Upper lobe of left lung (tissue), 6 donors: ENCODE measurements around the gene CEP120. TPM values are rescaled to one million over a fixed set of nuclear protein-coding genes. Genes with fewer than 3 reads are reported as not detected.

Source experiments
- ATAC-seq, 2 donors: fragments of 200-7000 bp; cut with Tn5 transposase; one replicate each; pipeline ENCODE4 v1.9.1; 2022; ENCODE audit warnings: mild to moderate bottlenecking in 2 of 2, moderate library complexity in 2 of 2; ENCODE audit not compliant: low FRiP score in 2 of 2
- DNase-seq, 2 donors: peaks; one replicate each; pipeline ENCODE4 v3.0.0-alpha.2; 2019 to 2020
- H3K27ac ChIP-seq, 4 donors: fragments of 200-600 bp; sonication (generic); one replicate each; pipeline ENCODE4 v1.5.1; 2016 to 2019
- H3K27me3 ChIP-seq, 4 donors: fragments of 200-600 bp; sonication (generic); one replicate each; pipeline ENCODE4 v1.5.1; 2017 to 2019
- H3K36me3 ChIP-seq, 4 donors: fragments of 200-600 bp; sonication (generic); one replicate each; pipeline ENCODE4 v1.5.1; 2016 to 2019
- H3K4me1 ChIP-seq, 4 donors: fragments of 200-600 bp; sonication (generic); one replicate each; pipeline ENCODE4 v1.5.1; 2018 to 2019
- H3K4me3 ChIP-seq, 4 donors: fragments of 200-600 bp; sonication (generic); one replicate each; pipeline ENCODE4 v1.5.1; 2017 to 2019; ENCODE audit warnings: mild to moderate bottlenecking in 2 of 4, moderate library complexity in 1 of 4
- H3K9me3 ChIP-seq, 4 donors: fragments of 200-600 bp; sonication (generic); one replicate each; pipeline ENCODE4 v1.5.1; 2018 to 2019
- CTCF ChIP-seq, 6 experiments: fragments of 450-650 bp in 4 of 6; fragments of 200-600 bp in 2 of 6; sonication (generic) in 2 of 6; IDR thresholded peaks; one replicate each; pipeline ENCODE4 v1.5.1; 2016 to 2019; ENCODE audit warnings: antibody characterized with exemption in 6 of 6
- EP300 ChIP-seq, 4 donors: sonication (generic); formaldehyde crosslinking; IDR thresholded peaks; one replicate each; pipeline ENCODE4 v1.5.1; 2017; ENCODE audit warnings: antibody characterized with exemption in 4 of 4, control low read depth in 2 of 4
- POLR2A ChIP-seq, 4 donors: fragments of 450-650 bp; IDR thresholded peaks; one replicate each; pipeline ENCODE4 v1.5.1; 2016 to 2017; ENCODE audit warnings: antibody characterized with exemption in 4 of 4, mild to moderate bottlenecking in 2 of 4
- POLR2AphosphoS5 ChIP-seq, 2 donors: sonication (generic); formaldehyde crosslinking; IDR thresholded peaks; one replicate each; pipeline ENCODE4 v1.5.1; 2017; ENCODE audit warnings: antibody characterized with exemption in 2 of 2
- WGBS, 2 donors: methylation state at CpG; one replicate each; pipeline ENCODE4 v1.1.5; 2017 to 2018; 5-methylcytosine and 5-hydroxymethylcytosine counted together
- total RNA-seq, 6 donors: library from RNA; depleted of rRNA in 4 of 6; stranded (reverse); fragments of >200 nt in 4 of 6; gene quantifications; one replicate each; pipeline versions ENCODE4 v1.1.0 to v1.2.1, GENCODE V29; 2016 to 2021
- donor health status: DM: no; HTN: no; CAD: no; lungs with moderate emphysema.
- donor health status: DM: no; HTN: yes; CAD: no; lungs with severe emphysema.

CEP120 gene
- total RNA-seq, 6 donors from 2014 or later = 13.2 to 43.0 (median 22.1) TPM

- Histone ChIP-seq H3K27me3 (no peaks in the 10 kb centered on the region), H3K4me1 (no peaks in the 10 kb centered on the region), H3K4me3 (no peak overlapping the region), H3K27ac (no peak overlapping the region), H3K9me3 (no peaks in the 10 kb centered on the region), H3K36me3 (peaks cover 4 to 57% (median 32%) of the 10 kb centered on the region in 4 donors)
- TF ChIP-seq POLR2AphosphoS5 (IDR thresholded peaks at IDR 0.05) (no peak), POLR2A (IDR thresholded peaks at IDR 0.05) (no peak), CTCF (IDR thresholded peaks at IDR 0.05) (no peak), EP300 (IDR thresholded peaks at IDR 0.05) (no peak)
- WGBS, 2 donors = 98% methylated on average over 3 of the region's 3 CpGs
- DNase-seq (no peak), ATAC-seq (no peak)
These were observed 25.7 kb downstream of the CEP120 start for GRCh38 chr5:123397538-123397937.

GRCh38 chr5:123391009-123391408, 32.2 kb downstream of the CEP120 start:
- Histone ChIP-seq H3K27ac (no peak overlapping the region), H3K9me3 (no peaks in the 10 kb centered on the region), H3K36me3 (peaks cover 6 to 64% (median 15%) of the 10 kb centered on the region in 4 donors), H3K4me1 (no peaks in the 10 kb centered on the region), H3K4me3 (no peak overlapping the region), H3K27me3 (no peaks in the 10 kb centered on the region)
- no peak for ATAC-seq
- no peak for DNase-seq
- 78 to 93% methylated on average over 1 of the region's 1 CpG for WGBS, 2 donors
- TF ChIP-seq POLR2AphosphoS5 (IDR thresholded peaks at IDR 0.05) (no peak), CTCF (IDR thresholded peaks at IDR 0.05) (no peak), EP300 (IDR thresholded peaks at IDR 0.05) (no peak), POLR2A (IDR thresholded peaks at IDR 0.05) (no peak)

- Histone ChIP-seq H3K9me3 (no peaks in the 10 kb centered on the region), H3K4me3 (no peak overlapping the region), H3K36me3 (peaks cover 9 to 73% (median 17%) of the 10 kb centered on the region in 4 donors), H3K27me3 (no peaks in the 10 kb centered on the region), H3K27ac (no peak overlapping the region), H3K4me1 (no peaks in the 10 kb centered on the region)
- no peak for TF ChIP-seq POLR2AphosphoS5 (IDR thresholded peaks at IDR 0.05)
- TF ChIP-seq POLR2A (IDR thresholded peaks at IDR 0.05) = no peak
- no peak for TF ChIP-seq EP300 (IDR thresholded peaks at IDR 0.05)
- no peak for TF ChIP-seq CTCF (IDR thresholded peaks at IDR 0.05)
- ATAC-seq (no peak), DNase-seq (no peak)
These were observed 33.4 kb downstream of the CEP120 start for GRCh38 chr5:123389794-123390193.

- Histone ChIP-seq H3K4me3 (no peak overlapping the region), H3K27me3 (no peaks in the 10 kb centered on the region), H3K36me3 (peaks cover 3 to 70% (median 18%) of the 10 kb centered on the region in 4 donors), H3K27ac (no peak overlapping the region), H3K4me1 (no peaks in the 10 kb centered on the region), H3K9me3 (no peaks in the 10 kb centered on the region)
- no peak for TF ChIP-seq POLR2A (IDR thresholded peaks at IDR 0.05)
- TF ChIP-seq CTCF (IDR thresholded peaks at IDR 0.05) = no peak
- TF ChIP-seq EP300 (IDR thresholded peaks at IDR 0.05) = no peak
- TF ChIP-seq POLR2AphosphoS5 (IDR thresholded peaks at IDR 0.05) = no peak
- DNase-seq (no peak), ATAC-seq (no peak)
- WGBS, 2 donors = 85 to 89% methylated on average over 3 of the region's 3 CpGs
These were observed 35.9 kb downstream of the CEP120 start for GRCh38 chr5:123387313-123387712.

- 97 to 98% methylated on average over 1 of the region's 1 CpG for WGBS, 2 donors
- Histone ChIP-seq H3K4me3 (no peak overlapping the region), H3K27ac (no peak overlapping the region), H3K36me3 (peaks cover 4 to 81% (median 12%) of the 10 kb centered on the region in 4 donors), H3K9me3 (no peaks in the 10 kb centered on the region), H3K4me1 (no peaks in the 10 kb centered on the region), H3K27me3 (no peaks in the 10 kb centered on the region)
- TF ChIP-seq POLR2A (IDR thresholded peaks at IDR 0.05) = no peak
- no peak for TF ChIP-seq CTCF (IDR thresholded peaks at IDR 0.05)
- TF ChIP-seq POLR2AphosphoS5 (IDR thresholded peaks at IDR 0.05) = no peak
- no peak for TF ChIP-seq EP300 (IDR thresholded peaks at IDR 0.05)
- DNase-seq (no peak), ATAC-seq (no peak)
These were observed 41.0 kb downstream of the CEP120 start for GRCh38 chr5:123382252-123382651.
